Measurements from ENCODE around the gene EPHA1.

Gene EPHA1

DNA sequence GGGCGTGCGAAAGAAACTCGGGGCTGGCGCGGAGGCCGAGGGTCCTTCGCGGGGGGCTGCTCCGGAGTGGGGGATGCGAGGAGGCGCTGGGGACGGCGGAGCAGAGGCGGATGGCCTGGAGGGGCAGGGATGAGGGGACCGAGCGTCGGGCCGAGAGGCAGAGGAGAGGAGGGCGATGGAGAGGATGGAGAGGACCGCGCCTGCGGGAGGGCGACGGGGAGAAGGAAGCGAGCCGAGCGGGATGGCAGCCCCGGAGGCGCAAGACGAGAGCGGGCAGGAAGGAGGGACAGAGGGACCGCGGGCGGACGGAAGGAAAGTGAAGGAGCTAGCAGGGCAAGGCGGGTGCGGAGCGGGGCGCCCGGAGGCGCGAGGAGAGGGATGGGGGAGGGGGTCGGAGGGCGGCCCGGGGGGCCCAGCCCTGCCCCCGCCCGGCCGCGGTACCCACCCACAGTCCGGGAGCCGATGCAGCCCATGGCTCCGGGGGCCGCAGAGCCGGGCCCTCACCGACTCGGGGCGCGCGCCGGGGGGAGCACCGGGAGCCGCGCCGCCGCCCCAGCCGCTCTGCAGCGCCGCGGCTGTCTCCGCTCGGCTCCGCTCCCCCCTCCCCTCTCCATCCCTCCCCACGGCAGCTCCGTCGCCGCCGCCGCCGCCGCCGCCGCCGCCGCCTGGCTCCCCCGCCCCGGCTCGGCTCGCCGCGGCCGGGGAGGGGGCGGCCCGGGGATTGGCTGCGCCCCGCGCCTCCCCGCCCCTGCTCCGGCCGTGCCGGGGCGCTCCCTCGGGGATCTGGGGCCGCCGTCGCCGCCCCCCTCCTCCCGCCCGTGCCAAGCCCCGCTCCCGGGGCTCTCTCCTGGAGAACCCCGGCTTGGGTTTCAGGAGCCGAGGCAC is 46.3 kb downstream of the EPHA1 start, which contains the start of gene FAM131B (continued):
- TF ChIP-seq ZSCAN18 (tag by site-specific recombination; IDR thresholded peaks at IDR 0.05), result no peak
- no peak for TF ChIP-seq ZNF16 (tag by site-specific recombination; IDR thresholded peaks at IDR 0.05; ENCODE audit: low read depth)
- TF ChIP-seq INSM2 (tag by site-specific recombination; IDR thresholded peaks at IDR 0.05), result no peak
- no peak for TF ChIP-seq ZNF155 (tag by site-specific recombination; IDR thresholded peaks at IDR 0.05)
- TF ChIP-seq ZNF549 (tag by site-specific recombination; IDR thresholded peaks at IDR 0.05), result no peak
- TF ChIP-seq, protein P1, sequence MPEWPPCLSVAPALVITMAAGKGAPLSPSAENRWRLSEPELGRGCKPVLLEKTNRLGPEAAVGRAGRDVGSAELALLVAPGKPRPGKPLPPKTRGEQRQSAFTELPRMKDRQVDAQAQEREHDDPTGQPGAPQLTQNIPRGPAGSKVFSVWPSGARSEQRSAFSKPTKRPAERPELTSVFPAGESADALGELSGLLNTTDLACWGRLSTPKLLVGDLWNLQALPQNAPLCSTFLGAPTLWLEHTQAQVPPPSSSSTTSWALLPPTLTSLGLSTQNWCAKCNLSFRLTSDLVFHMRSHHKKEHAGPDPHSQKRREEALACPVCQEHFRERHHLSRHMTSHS (tag by site-specific recombination; IDR thresholded peaks at IDR 0.05), result no peak
- no peak for TF ChIP-seq ZNF707 (tag by site-specific recombination; IDR thresholded peaks at IDR 0.05)
- TF ChIP-seq ZNF558 (tag by site-specific recombination; IDR thresholded peaks at IDR 0.05), result no peak
- no peak for TF ChIP-seq HOXD13 (CRISPR knock-in tag; IDR thresholded peaks at IDR 0.05; ENCODE audit: borderline replicate concordance)
- TF ChIP-seq ZNF48 (tag by site-specific recombination; IDR thresholded peaks at IDR 0.05), result no peak
- no peak for TF ChIP-seq ZNF610 (tag by site-specific recombination; IDR thresholded peaks at IDR 0.05; ENCODE audit: borderline replicate concordance)
- no peak for TF ChIP-seq ZNF654 (tag by site-specific recombination; IDR thresholded peaks at IDR 0.05; ENCODE audit: low read depth)
- TF ChIP-seq ZEB2 (tag by site-specific recombination; IDR thresholded peaks at IDR 0.05), result peak; percentile 66; the same call in 1 of the 2 replicates
- no peak for TF ChIP-seq ZNF248 (tag by site-specific recombination; IDR thresholded peaks at IDR 0.05)
- no peak for TF ChIP-seq ZNF280D (tag by site-specific recombination; IDR thresholded peaks at IDR 0.05)
- no peak for TF ChIP-seq ZNF830 (tag by site-specific recombination; IDR thresholded peaks at IDR 0.05; ENCODE audit: low read depth)
- 0 out of 2 replicates have a peak, but pooled peaks have one; percentile 20 for TF ChIP-seq ZBTB48 (tag by site-specific recombination; IDR thresholded peaks at IDR 0.05)
- TF ChIP-seq GLIS2 (tag by site-specific recombination; IDR thresholded peaks at IDR 0.05), result peak; percentile 95
- peak; percentile 35; the same call in 1 of the 2 replicates for TF ChIP-seq HIC1 (tag by site-specific recombination; IDR thresholded peaks at IDR 0.05)
- no peak for TF ChIP-seq ZNF701 (tag by site-specific recombination; IDR thresholded peaks at IDR 0.05)
- 0 out of 2 replicates have a peak, but pooled peaks have one; percentile 52 for TF ChIP-seq ZNF785 (tag by site-specific recombination; IDR thresholded peaks at IDR 0.05)
- peak; percentile 69 for TF ChIP-seq ZNF501 (tag by site-specific recombination; IDR thresholded peaks at IDR 0.05)
- TF ChIP-seq MYNN (tag by site-specific recombination; IDR thresholded peaks at IDR 0.05; ENCODE audit: borderline replicate concordance), result peak; percentile 59; the same call in 1 of the 2 replicates
- no peak for TF ChIP-seq SETDB1 (IDR thresholded peaks at IDR 0.05; ENCODE audit: insufficient read length, low read length)
- TF ChIP-seq ZFHX2 (tag by site-specific recombination; conservative IDR thresholded peaks at IDR 0.05), result peak; percentile 76
- TF ChIP-seq ZNF266 (tag by site-specific recombination; IDR thresholded peaks at IDR 0.05; ENCODE audit: low read depth), result no peak
- TF ChIP-seq ZNF398 (tag by site-specific recombination; IDR thresholded peaks at IDR 0.05), result peak; percentile 80
- TF ChIP-seq ZFP41 (tag by site-specific recombination; IDR thresholded peaks at IDR 0.05; ENCODE audit: borderline replicate concordance), result no peak

Data from HEK293 (cell line).